Neural cell (in vitro differentiated cells): ENCODE data around the gene ZNF474.

Experiments used
- CTCF ChIP-seq: fragments of 450-650 bp; IDR thresholded peaks from 2 replicates; pipeline ENCODE4 v1.5.1; 2014; ENCODE audit warnings: antibody characterized with exemption, mild to moderate bottlenecking, moderate library complexity; ENCODE audit not compliant: poor library complexity, severe bottlenecking
- EZH2 ChIP-seq: fragments of 200-600, 300-800 bp; shearing (Covaris generic), sonication (generic); IDR thresholded peaks from 2 replicates; pipeline ENCODE4 v1.6.1; 2014; ENCODE audit warnings: antibody characterized with exemption, low read length, borderline replicate concordance, mild to moderate bottlenecking; ENCODE audit not compliant: insufficient read depth, poor library complexity, severe bottlenecking
- MXI1 ChIP-seq: fragments of 450-650 bp; conservative IDR thresholded peaks from 2 replicates; pipeline ENCODE4 v1.6.1; 2014; ENCODE audit warnings: antibody characterized with exemption, mild to moderate bottlenecking; ENCODE audit not compliant: poor library complexity, severe bottlenecking
- TAF1 ChIP-seq: IDR thresholded peaks from 2 replicates; pipeline ENCODE4 v1.6.1; 2012; ENCODE audit warnings: low read depth
- TF ChIP-seq, protein P1 (sequence below): IDR thresholded peaks from 2 replicates; pipeline ENCODE4 v1.6.1; 2012; ENCODE audit warnings: borderline replicate concordance

GRCh38 chr5:122175852-122176251, 46.5 kb downstream of the ZNF474 start:
- TF ChIP-seq CTCF: no peak
- TF ChIP-seq TAF1: no peak
- TF ChIP-seq, protein P1, sequence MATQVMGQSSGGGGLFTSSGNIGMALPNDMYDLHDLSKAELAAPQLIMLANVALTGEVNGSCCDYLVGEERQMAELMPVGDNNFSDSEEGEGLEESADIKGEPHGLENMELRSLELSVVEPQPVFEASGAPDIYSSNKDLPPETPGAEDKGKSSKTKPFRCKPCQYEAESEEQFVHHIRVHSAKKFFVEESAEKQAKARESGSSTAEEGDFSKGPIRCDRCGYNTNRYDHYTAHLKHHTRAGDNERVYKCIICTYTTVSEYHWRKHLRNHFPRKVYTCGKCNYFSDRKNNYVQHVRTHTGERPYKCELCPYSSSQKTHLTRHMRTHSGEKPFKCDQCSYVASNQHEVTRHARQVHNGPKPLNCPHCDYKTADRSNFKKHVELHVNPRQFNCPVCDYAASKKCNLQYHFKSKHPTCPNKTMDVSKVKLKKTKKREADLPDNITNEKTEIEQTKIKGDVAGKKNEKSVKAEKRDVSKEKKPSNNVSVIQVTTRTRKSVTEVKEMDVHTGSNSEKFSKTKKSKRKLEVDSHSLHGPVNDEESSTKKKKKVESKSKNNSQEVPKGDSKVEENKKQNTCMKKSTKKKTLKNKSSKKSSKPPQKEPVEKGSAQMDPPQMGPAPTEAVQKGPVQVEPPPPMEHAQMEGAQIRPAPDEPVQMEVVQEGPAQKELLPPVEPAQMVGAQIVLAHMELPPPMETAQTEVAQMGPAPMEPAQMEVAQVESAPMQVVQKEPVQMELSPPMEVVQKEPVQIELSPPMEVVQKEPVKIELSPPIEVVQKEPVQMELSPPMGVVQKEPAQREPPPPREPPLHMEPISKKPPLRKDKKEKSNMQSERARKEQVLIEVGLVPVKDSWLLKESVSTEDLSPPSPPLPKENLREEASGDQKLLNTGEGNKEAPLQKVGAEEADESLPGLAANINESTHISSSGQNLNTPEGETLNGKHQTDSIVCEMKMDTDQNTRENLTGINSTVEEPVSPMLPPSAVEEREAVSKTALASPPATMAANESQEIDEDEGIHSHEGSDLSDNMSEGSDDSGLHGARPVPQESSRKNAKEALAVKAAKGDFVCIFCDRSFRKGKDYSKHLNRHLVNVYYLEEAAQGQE: no peak
- TF ChIP-seq EZH2: no peak
- no peak for TF ChIP-seq MXI1
